Testis (tissue), 3 donors: ENCODE results near the gene SLC38A10. TPM values are rescaled to one million over a fixed set of nuclear protein-coding genes. Genes with fewer than 3 reads are reported as not detected.

Source experiments
- DNase-seq: peaks from one replicate; pipeline ENCODE4 v3.0.0-alpha.2; 2019
- H3K27ac ChIP-seq, 2 donors: fragments of 200-600 bp; sonication (generic); one replicate each; pipeline ENCODE4 v1.5.1; 2019
- H3K27me3 ChIP-seq: fragments of 200-600 bp; sonication (generic); one replicate; pipeline ENCODE4 v1.5.1; 2019
- H3K36me3 ChIP-seq: fragments of 200-600 bp; sonication (generic); one replicate; pipeline ENCODE4 v1.5.1; 2017; ENCODE audit warnings: low read depth; ENCODE audit errors: missing control alignments
- H3K4me1 ChIP-seq: fragments of 200-600 bp; sonication (generic); one replicate; pipeline ENCODE4 v1.5.1; 2019
- H3K4me3 ChIP-seq, 2 donors: fragments of 200-600 bp; sonication (generic); one replicate each; pipeline ENCODE4 v1.5.1; 2017 to 2019
- H3K9me3 ChIP-seq: fragments of 200-600 bp; sonication (generic); one replicate; pipeline ENCODE4 v1.5.1; 2017
- CTCF ChIP-seq, 3 experiments: fragments of 450-650 bp in 2 of 3; fragments of 200-600 bp in 1 of 3; sonication (generic) in 1 of 3; IDR thresholded peaks; one replicate each; pipeline ENCODE4 v1.5.1; 2016 to 2019; ENCODE audit warnings: antibody characterized with exemption in 3 of 3, mild to moderate bottlenecking in 2 of 3, moderate library complexity in 1 of 3
- POLR2A ChIP-seq: fragments of 450-650 bp; IDR thresholded peaks from one replicate; pipeline ENCODE4 v1.6.1; 2017; ENCODE audit warnings: antibody characterized with exemption, mild to moderate bottlenecking, moderate library complexity
- WGBS, 2 donors: methylation state at CpG; one replicate each; pipeline ENCODE4 v1.1.5; 2018; 5-methylcytosine and 5-hydroxymethylcytosine counted together
- intact Hi-C: fragments of 100-400 bp; cut with DNase I; formaldehyde crosslinking; loops from one replicate; pipeline ENCODE4 v1.15.1; 2023; ENCODE audit warnings: low total_unique reads
- polyA plus RNA-seq: library from polyadenylated mRNA; stranded (reverse); fragments of 350-450 nt; fragmentation: Illumina TruSeq; extraction: RNeasy Lipid Tissue Mini Kit (QIAGEN cat#74804); gene quantifications from one replicate; pipeline ENCODE4 v1.2.3, GENCODE V29; 2014; ENCODE audit warnings: low read depth, low replicate concordance; ENCODE audit not compliant: insufficient read depth
- total RNA-seq, 2 donors: library from RNA; depleted of rRNA; stranded (reverse); fragments of >200 nt; gene quantifications; one replicate each; pipeline ENCODE4 v1.2.3, GENCODE V29; 2016

Gene SLC38A10
- total and polyA plus RNA-seq, 3 donors from 2014 or later: 77.1 to 150 (median 131) TPM

- Histone ChIP-seq H3K36me3 (no peaks in the 10 kb centered on the region), H3K4me1 (peaks cover 20% of the 10 kb centered on the region), H3K27me3 (no peaks in the 10 kb centered on the region), H3K27ac (no peak overlapping the region), H3K4me3 (no peak overlapping the region), H3K9me3 (no peaks in the 10 kb centered on the region)
- TF ChIP-seq CTCF (IDR thresholded peaks at IDR 0.05): peak; percentile 70 to 84 (median 83)
- TF ChIP-seq POLR2A: no peak
- WGBS, 2 donors: 70 to 72% methylated on average over 27 of the region's 27 CpGs
- intact Hi-C loops: no loop called here
- DNase-seq: peak; percentile 85
These were observed 94.2 kb downstream of the SLC38A10 start for GRCh38 chr17:81200695-81201580.

GRCh38 chr17:81200201-81200600, 94.9 kb downstream of the SLC38A10 start:
- Histone ChIP-seq H3K9me3 (no peaks in the 10 kb centered on the region), H3K4me3 (no peak overlapping the region), H3K4me1 (peaks cover 20% of the 10 kb centered on the region), H3K27ac (no peak overlapping the region), H3K36me3 (no peaks in the 10 kb centered on the region), H3K27me3 (no peaks in the 10 kb centered on the region)
- WGBS, 2 donors: 80 to 87% methylated on average over 2 to 17 of the region's 18 CpGs
- no peak for DNase-seq
- intact Hi-C loops: no loop called here
- TF ChIP-seq CTCF (IDR thresholded peaks at IDR 0.05): no peak
- TF ChIP-seq POLR2A: no peak

GRCh38 chr17:81199482-81199830, 95.7 kb downstream of the SLC38A10 start:
- 67 to 75% methylated on average over 7 to 18 of the region's 18 CpGs for WGBS, 2 donors
- Histone ChIP-seq H3K27me3 (no peaks in the 10 kb centered on the region), H3K27ac (no peak overlapping the region), H3K36me3 (no peaks in the 10 kb centered on the region), H3K4me1 (peaks cover 20% of the 10 kb centered on the region), H3K9me3 (no peaks in the 10 kb centered on the region), H3K4me3 (no peak overlapping the region)
- TF ChIP-seq POLR2A (no peak), CTCF (IDR thresholded peaks at IDR 0.05) (no peak)
- DNase-seq: no peak
- intact Hi-C loops: no loop called here

GRCh38 chr17:81198826-81199481, 96.2 kb downstream of the SLC38A10 start:
- 69% methylated on average over 20 of the region's 22 CpGs; no CpG with 5 or more reads in 1 of the 2 donors for WGBS, 2 donors
- no peaks in the 10 kb centered on the region for H3K9me3 ChIP-seq
- no peak overlapping the region for H3K4me3 ChIP-seq
- TF ChIP-seq CTCF (IDR thresholded peaks at IDR 0.05) (no peak), POLR2A (no peak)
- no peaks in the 10 kb centered on the region for H3K27me3 ChIP-seq
- H3K4me1 ChIP-seq: peaks cover 20% of the 10 kb centered on the region
- H3K36me3 ChIP-seq: no peaks in the 10 kb centered on the region
- intact Hi-C loops: no loop called here
- no peak overlapping the region for H3K27ac ChIP-seq
- peak; percentile 65 for DNase-seq
